ENCODE measurements around the gene TBL1X. TPM values are rescaled to one million over a fixed set of nuclear protein-coding genes. Genes with fewer than 3 reads are reported as not detected.

The TBL1X gene
- polyA plus RNA-seq, 3 donors: 12.5 to 19.5 (median 13.8) TPM

DNA sequence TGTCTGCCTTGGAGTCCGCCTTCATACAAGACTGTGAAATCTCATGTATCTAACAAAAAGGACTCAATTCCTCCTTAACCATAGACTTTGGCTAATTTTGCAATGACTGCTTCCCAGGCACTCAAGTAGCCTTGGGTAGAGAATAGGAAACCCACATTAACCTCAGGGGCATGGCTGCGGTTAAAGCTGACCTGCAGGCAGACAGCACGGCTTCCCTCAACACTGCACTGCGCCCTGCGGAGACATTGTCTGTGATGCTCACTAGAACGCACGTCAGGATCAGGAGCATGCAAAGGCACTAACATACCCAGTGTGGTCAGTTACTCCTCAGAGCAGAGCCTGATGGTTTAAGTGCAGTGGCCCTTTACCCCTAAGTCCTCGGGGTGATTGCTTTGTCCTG is 311.1 kb downstream of the TBL1X start:
- H3K27me3 ChIP-seq (ENCODE audit: control insufficient read depth in 2 of 2, insufficient read depth in 2 of 2, low read length in 2 of 2): peaks cover 8 to 46% of the 10 kb centered on the region in 2 donors
- no peaks in the 10 kb centered on the region for H3K9me3 ChIP-seq (replicated peaks in 1 of 2; ENCODE audit: control insufficient read depth in 1 of 2, insufficient read depth in 1 of 2, low read length in 2 of 2)
- H3K4me2 ChIP-seq (replicated peaks; ENCODE audit: extremely low read depth, low read length, poor library complexity, severe bottlenecking): no peak overlapping the region
- TF ChIP-seq, protein P1, sequence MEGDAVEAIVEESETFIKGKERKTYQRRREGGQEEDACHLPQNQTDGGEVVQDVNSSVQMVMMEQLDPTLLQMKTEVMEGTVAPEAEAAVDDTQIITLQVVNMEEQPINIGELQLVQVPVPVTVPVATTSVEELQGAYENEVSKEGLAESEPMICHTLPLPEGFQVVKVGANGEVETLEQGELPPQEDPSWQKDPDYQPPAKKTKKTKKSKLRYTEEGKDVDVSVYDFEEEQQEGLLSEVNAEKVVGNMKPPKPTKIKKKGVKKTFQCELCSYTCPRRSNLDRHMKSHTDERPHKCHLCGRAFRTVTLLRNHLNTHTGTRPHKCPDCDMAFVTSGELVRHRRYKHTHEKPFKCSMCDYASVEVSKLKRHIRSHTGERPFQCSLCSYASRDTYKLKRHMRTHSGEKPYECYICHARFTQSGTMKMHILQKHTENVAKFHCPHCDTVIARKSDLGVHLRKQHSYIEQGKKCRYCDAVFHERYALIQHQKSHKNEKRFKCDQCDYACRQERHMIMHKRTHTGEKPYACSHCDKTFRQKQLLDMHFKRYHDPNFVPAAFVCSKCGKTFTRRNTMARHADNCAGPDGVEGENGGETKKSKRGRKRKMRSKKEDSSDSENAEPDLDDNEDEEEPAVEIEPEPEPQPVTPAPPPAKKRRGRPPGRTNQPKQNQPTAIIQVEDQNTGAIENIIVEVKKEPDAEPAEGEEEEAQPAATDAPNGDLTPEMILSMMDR (IDR thresholded peaks at IDR 0.05): no peak
- WGBS (ENCODE audit: insufficient coverage): 0% methylated on average over 6 of the region's 8 CpGs
- H3K9ac ChIP-seq (ENCODE audit: insufficient read depth, low read length, poor library complexity, severe bottlenecking): no peak overlapping the region
- H3K9me3 Mint-ChIP-seq: peaks cover 0 to 9% (median 0%) of the 10 kb centered on the region in 7 donors
- H3K4me3 Mint-ChIP-seq: no peak overlapping the region
- no peaks in the 10 kb centered on the region for H3K36me3 Mint-ChIP-seq
- H3K4me1 ChIP-seq (ENCODE audit: control insufficient read depth in 1 of 2, insufficient read depth in 2 of 2, low read length in 2 of 2): no peaks in the 10 kb centered on the region
- intact Hi-C loops (cut with micrococcal nuclease): no loop called here
- no peak overlapping the region for H2AFZ ChIP-seq (ENCODE audit: insufficient read depth, low read depth, low read length, poor library complexity, severe bottlenecking)
- no peak overlapping the region for H3K4me3 ChIP-seq (replicated peaks in 1 of 3; ENCODE audit: low read depth in 2 of 3, low read length in 3 of 3)
- no peak overlapping the region for H3K27ac ChIP-seq (ENCODE audit: low read depth in 1 of 2, low read length in 2 of 2)
- peaks cover 7% of the 10 kb centered on the region for H3K4me1 Mint-ChIP-seq
- H3K36me3 ChIP-seq (replicated peaks in 1 of 2; ENCODE audit: control insufficient read depth in 1 of 2, insufficient read depth in 2 of 2, low read length in 2 of 2): no peaks in the 10 kb centered on the region
- peak overlapping the region in 1 of 7 donors; percentile 20 for H3K27ac Mint-ChIP-seq
- H4K20me1 ChIP-seq (ENCODE audit: insufficient read depth, low read length): no peaks in the 10 kb centered on the region
- H3K79me2 ChIP-seq (ENCODE audit: insufficient read depth, low read length): no peaks in the 10 kb centered on the region
- peaks cover 47 to 93% (median 70%) of the 10 kb centered on the region in 3 donors for H3K27me3 Mint-ChIP-seq (ENCODE audit: low read depth in 3 of 3)
- no peak for DNase-seq

DNA sequence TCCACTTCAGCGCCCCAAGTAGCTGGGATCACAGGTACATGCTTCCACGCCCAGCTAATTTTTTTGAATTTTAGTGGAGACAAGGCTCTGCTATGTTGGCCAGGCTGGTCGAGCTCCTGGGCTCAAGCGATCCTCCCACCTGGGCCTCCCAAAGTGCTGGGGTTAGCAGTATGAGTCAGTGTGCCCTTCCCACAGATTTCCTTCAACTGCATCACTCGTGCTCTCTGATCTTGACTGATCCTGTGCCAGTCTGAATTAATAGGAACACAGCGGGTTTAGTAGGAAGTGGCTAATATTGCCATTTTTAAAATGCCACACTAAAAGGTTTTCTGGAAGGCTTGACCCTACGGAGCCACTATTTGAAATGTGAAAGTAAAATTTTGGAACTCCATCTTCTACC is 317.1 kb downstream of the TBL1X start:
- H3K27ac ChIP-seq (ENCODE audit: low read depth in 1 of 2, low read length in 2 of 2): no peak overlapping the region
- H3K27me3 ChIP-seq (ENCODE audit: control insufficient read depth in 2 of 2, insufficient read depth in 2 of 2, low read length in 2 of 2): peaks cover 17 to 35% of the 10 kb centered on the region in 2 donors
- no peaks in the 10 kb centered on the region for H3K79me2 ChIP-seq (ENCODE audit: insufficient read depth, low read length)
- TF ChIP-seq, protein P1 (IDR thresholded peaks at IDR 0.05): no peak
- no peak overlapping the region for H3K4me2 ChIP-seq (replicated peaks; ENCODE audit: extremely low read depth, low read length, poor library complexity, severe bottlenecking)
- intact Hi-C loops (cut with micrococcal nuclease): no loop called here
- H3K4me3 ChIP-seq (replicated peaks in 1 of 3; ENCODE audit: low read depth in 2 of 3, low read length in 3 of 3): no peak overlapping the region
- DNase-seq: no peak
- no peaks in the 10 kb centered on the region for H3K4me1 Mint-ChIP-seq
- no peak overlapping the region for H3K9ac ChIP-seq (ENCODE audit: insufficient read depth, low read length, poor library complexity, severe bottlenecking)
- no peak overlapping the region for H2AFZ ChIP-seq (ENCODE audit: insufficient read depth, low read depth, low read length, poor library complexity, severe bottlenecking)
- peaks cover 0 to 15% of the 10 kb centered on the region in 2 donors for H3K9me3 ChIP-seq (replicated peaks in 1 of 2; ENCODE audit: control insufficient read depth in 1 of 2, insufficient read depth in 1 of 2, low read length in 2 of 2)
- no peak overlapping the region for H3K27ac Mint-ChIP-seq
- no CpG with 5 or more reads among the region's 7 CpGs for WGBS (ENCODE audit: insufficient coverage)
- no peaks in the 10 kb centered on the region for H3K36me3 ChIP-seq (replicated peaks in 1 of 2; ENCODE audit: control insufficient read depth in 1 of 2, insufficient read depth in 2 of 2, low read length in 2 of 2)
- H3K4me3 Mint-ChIP-seq: no peak overlapping the region
- peaks cover 32 to 86% (median 65%) of the 10 kb centered on the region in 3 donors for H3K27me3 Mint-ChIP-seq (ENCODE audit: low read depth in 3 of 3)
- H3K36me3 Mint-ChIP-seq: no peaks in the 10 kb centered on the region
- peaks cover 0 to 16% (median 9%) of the 10 kb centered on the region in 7 donors for H3K9me3 Mint-ChIP-seq
- H4K20me1 ChIP-seq (ENCODE audit: insufficient read depth, low read length): no peaks in the 10 kb centered on the region
- no peaks in the 10 kb centered on the region for H3K4me1 ChIP-seq (ENCODE audit: control insufficient read depth in 1 of 2, insufficient read depth in 2 of 2, low read length in 2 of 2)
